ENCODE data around the gene ZBTB20.

The ZBTB20 gene

DNA sequence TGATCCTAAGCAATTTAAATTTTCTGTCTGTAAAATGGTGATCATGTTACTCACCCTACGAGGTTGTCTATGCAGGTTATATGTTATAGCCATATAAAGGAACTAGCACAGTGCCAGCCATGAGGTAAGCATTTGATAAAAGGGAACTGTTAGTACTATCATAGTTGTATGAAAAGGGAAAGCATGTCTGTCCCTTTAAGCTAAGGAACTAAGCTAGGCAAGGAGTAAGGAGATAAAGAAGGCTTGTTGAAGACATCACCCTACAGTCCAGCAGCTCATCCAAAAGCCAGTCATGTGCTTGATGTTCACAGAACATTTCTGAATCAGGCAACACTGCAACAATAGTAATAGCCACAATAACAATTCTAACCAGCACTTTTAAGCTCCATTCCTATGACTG is 243.9 kb downstream of the ZBTB20 start:
- DNase-seq: peak; percentile 89

DNA sequence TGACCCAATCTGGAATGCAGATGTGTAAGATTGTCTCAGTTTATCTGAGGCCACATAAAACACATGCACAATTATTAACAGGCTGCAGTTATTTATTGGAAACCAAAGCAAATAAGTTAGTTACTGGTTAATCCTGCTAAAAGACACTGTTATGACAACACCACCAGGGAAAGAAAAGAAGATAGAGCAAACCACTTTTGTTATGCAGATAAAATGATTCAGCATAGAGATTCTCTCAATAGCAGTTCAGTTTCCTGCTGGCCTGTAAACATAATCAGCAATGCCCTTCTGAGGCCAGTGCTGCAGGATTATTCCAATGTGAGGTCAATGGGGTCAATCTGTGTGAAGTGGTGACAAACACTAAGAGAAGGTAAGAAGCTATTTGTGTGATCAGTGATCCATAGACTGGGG is 244.4 kb downstream of the ZBTB20 start:
- DNase-seq: peak; percentile 67

DNA sequence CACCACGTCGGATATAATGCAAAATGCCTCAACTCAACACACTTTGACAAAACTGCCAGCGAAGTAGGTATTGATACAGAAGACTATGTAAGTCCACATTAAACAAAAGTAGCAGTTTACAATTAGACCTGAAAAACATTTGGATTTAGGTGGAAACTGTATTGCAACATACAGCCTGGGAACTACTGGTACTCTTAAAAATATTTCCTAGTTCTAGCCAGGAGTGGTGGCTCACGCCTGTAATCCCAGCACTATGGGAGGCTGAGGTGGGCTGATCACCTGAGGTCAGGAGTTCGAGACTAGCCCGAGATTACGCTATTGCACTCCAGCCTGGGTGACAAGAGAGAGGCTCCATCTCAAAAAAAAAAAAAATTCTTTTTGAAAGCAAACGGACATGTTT is 246.2 kb downstream of the ZBTB20 start:
- no peak for DNase-seq

DNA sequence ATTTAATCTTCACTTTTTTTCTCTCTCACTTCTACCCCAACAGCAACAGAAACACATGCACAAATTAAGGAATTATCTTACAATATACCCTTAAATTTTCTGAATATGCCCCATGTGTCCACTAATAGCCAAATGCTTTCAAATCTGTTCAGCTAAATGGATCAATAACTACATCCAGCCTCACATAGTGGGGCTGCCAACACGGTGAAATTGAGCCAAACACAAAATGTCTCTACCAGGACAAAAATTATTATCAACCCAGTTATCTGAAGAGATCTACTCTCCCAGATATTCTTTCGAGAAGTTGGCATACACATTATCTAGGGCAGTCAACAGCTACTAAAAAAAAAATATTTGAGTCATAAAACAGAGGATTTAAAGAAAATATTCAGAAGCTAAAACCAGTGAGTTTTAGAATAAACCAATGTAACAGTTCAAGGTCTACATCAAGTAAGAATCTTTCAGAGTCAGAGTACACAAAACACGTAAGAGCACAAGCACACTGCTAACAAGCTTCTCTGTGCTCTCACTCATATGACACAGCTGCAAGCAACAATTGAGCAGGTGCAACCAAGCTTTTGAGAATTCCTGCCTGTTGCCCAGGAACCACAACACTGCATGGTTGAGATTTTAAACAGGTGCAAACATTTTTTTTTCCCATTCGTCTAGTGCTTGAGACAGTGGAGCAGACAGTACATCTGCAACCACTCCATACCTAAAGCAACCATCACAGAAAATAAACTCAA is 247.7 kb downstream of the ZBTB20 start:
- peak; percentile 58 for DNase-seq

DNA sequence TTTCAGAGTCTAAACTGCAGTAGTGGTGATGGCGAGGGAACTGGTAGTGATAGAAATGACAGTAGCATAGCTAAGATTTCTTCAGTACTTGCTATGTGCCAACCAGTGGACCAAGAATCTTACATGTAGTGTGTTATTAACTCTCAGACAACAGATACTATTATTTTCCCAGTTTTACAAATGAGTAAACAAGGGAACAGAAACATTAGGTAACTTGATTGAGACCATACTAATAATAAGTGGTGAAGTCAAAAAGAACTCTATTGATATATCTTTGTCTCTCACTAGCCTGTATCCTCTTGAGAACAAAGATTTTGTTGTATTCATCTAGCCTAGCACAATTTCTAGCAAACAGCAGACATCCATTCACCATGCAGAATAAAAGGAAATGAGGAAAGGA is 250.1 kb downstream of the ZBTB20 start:
- DNase-seq: no peak

DNA sequence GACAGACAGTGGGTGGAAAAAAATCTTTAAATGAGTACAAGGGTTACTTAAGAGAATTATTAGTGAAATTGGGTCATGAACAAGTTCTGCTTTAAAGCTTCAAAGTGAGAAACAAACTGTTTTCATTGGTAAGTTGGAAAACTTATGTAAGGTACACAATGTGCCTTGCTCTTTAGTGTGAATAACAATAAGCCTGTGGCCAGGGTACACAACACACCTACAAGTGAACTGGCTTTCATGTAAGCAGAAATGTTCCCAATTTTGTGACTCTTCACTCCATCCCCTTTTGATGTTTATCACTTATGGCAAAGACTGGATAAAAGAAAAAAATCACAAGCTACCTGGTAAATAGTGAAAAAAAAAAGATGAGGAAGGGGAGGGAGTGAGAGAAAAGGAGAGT is 253.7 kb downstream of the ZBTB20 start:
- DNase-seq: no peak

DNA sequence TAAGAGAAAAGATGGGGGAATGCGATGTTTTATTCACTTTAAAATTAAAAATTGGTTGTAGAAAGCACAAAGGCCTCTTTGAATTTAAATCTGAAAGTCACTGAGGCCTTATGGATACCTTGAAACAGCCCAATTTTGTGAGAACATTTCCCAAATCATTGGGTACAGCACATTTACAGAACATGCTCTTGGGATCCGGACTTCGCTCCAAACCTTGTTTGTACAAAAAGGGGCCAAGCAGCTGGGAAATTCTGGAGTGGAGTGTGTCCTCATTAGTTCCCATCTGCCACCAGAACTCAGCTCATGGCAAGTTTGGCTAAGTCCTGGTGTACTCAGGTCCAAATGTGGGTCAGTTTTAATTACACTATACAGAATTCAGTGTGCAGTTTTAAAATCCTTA is 254.2 kb downstream of the ZBTB20 start:
- DNase-seq: no peak

DNA sequence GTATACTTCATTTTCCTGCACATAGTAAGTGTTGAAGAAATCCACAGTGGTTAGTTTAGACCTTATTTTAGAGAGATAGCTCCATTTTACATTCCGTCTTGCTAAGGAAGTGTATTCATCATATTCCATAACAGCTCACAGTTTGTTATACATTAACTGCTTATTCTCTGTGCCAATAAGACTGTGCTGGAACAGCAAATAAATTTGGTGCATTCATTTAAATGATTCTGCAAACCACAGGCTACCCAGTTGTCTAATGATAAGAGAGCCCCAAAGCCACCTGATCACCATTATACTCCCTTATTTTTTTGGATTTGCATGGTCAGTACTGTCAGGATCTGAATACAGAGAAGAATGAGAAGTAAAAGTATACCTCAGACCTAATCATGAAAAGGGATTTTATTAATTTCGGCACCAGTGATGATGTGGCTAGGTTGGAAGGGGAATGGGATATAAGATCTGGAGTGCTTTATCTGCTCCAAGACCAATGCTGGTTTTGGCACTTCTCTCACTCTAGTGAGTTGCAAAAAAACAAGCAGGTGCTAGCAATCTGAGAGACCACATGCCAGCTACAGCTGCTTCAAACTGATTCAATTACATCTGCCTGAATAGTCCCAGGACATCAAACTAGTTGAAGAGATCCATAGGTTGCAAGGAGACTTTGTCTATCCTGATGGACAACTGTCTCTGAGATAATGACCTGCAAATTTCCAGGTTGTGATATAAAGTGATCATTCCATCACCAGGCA is 254.8 kb downstream of the ZBTB20 start:
- DNase-seq: peak; percentile 69

DNA sequence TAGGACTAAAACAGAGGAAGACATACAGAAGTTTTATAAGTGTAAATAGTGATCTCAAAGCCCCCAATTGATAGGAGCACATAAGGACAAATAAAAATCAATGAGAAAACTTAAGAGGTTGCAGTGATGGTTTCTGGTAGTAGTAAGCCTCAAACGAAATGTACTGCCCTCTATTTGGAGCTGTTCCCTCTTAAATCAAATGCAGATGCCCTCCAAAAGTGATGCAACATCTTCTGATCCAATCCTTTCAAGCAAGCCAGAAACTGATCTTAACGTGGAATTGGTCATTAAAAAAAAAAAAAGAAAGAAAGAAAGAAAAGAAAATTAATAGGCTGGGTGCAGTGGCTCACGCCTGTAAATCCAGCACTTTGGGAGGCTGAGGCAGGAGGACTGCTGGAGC is 259.3 kb downstream of the ZBTB20 start:
- no peak for DNase-seq

DNA sequence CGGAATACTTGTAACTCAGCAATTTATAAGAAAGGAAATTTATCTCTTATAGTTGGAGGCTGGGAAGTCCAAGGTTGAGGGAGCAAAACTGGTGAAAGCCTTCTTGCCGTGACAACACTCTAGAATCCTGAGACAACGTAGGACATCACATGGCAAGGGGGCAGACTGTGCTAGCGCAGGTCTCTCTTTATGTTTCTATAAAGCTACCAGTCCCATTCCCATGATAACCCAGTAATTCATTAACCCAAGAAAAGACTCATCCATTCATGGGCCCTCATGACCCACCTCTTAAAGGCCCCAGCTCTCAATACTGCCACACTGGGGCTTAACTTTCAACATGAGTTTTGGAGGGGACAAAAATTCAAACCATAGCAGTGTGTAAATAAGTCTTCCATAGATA is 260.2 kb downstream of the ZBTB20 start:
- DNase-seq: no peak

DNA sequence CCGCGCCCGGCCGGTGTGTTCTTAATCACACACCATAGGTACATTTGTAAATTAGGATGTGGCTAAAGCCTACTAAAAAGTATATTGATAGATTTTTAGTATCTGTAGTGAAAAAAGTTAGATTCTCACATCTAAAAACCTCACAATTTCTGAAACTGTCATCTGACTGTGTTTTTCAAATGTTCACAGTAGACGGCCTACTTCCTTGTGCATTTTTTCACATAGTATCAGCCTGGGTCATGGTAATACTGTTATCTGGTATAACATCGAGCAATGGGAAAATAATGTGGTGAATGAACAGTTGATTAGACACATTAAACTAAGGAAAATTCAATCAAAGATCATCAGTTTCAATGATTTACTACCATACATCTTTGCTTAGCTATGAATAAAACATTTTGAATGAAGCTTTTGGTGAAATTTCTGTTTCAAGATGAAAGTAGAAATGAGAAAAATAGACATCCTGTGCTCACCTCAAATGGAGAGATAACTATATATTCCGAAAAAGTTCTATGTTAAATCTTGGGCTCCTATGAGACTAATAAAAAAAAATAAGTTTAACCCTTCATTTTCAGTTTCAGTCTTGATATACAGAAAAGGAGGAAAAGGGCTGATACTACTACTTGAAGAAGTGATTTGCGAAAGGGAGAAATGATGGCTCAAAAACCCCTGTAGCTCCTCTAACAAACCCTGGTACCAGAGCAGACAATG is 262.7 kb downstream of the ZBTB20 start:
- DNase-seq: no peak

DNA sequence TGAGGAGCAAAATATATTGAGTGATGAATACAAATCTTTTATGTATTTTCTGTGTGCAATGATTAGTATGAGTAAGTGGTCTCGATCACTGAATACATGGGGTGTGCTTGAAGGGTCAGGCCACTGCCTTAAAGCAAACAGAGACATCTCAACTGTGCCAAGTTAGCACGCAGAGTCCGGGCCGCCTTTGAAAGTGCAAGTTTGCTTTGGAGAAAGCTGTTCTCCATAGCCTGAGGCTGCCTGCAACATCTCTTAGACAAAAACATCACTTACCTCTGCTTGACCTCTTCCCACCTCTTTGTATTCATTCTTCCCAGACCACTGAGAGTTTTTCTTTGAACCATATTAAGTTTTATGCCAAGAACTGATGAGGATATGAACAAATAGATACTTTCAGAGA is 267.0 kb downstream of the ZBTB20 start:
- no peak for DNase-seq

DNA sequence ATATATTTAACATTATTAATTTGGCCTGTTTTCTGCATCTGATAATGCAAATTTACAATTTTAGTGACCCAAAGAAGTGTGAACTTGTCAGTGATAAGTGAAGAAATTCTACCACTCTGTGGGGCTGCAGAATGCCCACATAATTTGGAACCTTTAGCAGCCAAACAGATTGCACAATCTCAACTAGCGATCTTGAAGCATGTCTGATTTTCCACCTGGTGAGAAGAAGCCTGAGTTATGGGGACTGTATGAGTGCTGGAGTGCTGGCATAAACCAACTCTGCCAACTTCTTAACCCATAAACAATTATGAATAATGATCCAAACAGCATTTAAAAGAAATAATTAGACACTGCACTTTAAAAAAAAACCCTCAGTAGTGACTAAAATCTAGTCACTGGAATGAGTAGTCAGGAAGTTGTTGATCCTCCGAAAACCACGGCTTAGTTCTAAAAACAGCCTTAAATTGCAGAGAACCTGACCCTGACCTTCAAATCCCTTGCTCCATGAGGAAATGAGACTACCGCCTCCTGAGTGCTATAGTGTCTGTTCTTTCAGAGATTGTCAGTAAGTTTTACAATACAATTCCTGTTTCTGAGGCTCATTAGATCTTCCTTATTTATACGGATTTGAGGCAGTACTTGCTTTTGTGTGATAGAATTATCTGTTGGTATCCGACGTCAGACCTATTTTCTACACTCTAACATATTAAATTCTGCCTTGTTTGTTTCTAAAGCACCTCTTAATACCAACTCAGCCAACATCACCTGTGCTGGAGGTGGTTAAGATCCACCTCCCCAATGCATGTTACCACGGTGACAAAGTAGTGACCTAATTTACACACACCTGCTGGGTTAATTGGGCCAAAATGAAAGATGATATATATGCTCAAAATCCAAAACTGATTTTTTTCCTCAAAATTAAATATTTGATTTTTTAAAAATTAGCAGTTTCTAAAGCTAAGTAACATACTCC is 267.7 kb downstream of the ZBTB20 start:
- DNase-seq: no peak

DNA sequence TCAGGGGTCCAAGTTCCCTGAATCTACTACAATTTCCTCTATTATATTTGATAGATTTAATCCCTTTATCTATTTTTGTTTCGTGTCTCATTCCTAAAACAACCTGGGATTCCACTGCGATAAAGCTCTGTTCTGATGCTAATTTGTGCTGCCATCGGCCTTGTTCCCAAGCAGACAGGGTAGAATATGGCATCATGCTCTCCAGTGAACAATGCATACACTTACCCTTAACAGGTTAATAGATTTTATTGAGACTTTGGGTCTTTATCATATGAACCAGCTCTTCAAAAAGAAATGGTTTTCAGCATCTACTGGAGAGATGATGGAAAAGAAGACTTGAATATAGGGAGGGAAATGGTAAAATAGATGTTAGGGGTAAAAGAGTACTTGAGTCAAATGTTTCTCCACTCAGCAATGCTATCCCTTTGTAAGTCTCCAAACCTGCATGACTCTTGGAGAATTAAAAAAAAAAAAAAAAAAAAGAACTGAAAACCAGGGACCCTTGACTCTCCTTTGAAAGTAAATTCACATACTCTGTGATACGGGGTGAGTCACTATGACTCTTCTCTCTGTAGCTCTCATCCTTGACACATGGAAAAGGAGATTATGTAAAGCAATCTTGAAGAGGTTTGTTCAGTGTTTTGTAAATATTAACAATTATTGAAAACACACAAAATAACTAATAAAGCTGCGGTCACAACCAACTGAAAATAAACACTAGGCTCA is 268.8 kb downstream of the ZBTB20 start:
- DNase-seq: no peak

DNA sequence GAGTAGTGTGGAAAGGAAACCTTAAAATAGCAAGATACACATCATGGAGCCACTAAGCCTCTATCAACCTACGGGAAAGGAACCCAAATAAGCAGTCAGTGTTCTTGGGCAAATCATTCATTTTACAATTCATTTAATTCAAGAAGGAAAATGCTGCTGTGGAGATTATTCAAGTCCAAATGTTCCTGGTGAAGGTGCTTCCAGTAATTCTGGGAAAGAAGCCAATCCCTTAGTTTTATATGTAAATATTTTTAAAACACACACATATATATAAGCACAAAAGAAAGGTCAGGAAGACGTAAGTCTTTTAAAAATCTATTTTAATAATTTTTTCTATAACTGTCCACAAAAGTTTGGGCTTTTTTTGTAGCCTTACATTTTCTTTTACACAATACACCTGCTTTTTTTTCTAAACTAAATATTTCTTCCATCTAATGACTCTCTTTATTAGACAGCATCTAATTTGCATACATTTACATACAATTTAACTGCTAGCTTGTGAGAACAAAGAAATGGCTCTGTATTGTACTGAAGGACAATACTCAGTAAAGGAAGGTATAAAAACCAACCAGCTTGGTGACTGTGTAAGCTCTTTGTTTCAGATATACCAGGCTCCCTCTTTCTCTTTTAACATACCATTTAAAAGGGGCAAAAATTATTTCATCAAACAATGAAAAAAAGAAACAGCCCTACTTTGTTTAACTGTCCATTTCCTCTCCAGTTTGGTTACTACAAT is 269.5 kb downstream of the ZBTB20 start:
- no peak for DNase-seq

DNA sequence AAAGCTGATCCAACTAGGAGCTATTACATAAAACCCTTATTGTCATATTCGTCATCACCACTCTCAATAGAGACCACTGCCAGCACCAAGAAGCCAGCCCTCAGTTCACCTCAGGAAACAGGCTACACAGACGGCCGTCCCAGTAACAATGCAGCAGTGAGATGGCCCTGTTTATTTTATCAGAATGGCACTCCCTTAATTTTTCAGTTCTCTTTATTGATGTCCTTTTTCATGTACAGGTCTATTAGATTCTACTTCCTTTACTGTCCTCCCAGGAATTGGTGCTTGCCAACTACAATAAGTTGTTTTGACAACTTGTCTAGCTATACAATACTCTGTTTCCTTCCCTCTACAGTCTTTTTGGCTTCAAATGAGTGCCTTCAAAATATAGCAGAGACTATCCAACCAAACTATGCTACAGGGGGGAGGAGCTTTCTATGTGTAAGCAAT is 272.5 kb downstream of the ZBTB20 start:
- no peak for DNase-seq

DNA sequence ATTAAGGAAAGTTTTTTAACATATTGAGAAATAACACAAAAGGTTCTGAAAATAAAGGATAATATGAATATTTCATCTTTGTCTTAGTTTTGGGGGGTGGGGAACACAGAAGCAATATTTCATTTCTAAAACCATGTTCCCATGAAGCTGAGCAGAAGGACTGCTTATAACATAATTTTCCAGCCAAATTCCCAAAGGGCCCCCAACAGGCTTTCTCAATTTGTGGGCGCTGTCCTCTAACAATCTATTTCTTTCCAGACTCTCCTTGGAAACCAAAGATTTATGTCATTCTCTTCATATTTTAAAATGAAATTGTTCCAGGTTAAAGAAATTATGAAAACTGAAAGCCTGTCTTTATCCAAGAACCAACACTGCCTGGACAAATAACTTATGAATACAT is 273.5 kb downstream of the ZBTB20 start:
- no peak for DNase-seq

DNA sequence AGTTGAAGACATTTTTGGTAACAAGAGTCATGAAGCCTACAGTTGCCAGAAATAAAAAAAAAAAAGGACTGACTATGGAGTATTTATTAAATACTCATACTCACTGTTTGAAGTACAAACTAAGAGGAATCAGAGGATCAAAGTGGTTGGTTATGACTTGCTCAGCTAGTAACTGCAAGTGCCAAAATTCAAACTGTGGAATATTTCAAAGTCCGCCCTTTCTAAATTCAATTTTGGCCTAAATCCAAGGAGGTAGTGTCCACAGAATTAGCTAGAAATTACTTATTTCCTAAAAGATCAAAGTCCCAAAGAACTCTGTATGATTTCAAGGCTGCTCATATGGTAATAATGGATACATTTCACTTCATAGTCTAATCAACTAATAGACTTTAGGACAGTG is 274.5 kb downstream of the ZBTB20 start:
- no peak for DNase-seq

DNA sequence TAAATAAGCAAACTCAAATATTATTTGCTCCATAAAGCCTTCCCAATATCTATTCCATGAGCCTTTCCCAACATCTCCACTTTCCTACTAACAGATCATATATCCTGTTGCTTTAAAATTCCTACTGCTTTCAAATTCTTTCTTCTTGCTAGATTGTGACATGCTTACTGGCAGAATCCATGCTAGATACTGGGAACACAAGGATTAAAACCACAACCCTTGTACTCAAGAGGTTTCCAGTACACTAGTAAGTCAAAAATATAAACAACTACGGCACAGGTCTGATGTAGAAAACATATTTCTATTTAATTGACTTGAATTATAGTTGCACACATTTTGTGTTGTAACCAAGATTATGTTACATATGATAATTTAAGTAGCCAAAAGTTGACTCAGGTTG is 275.0 kb downstream of the ZBTB20 start:
- DNase-seq: no peak

DNA sequence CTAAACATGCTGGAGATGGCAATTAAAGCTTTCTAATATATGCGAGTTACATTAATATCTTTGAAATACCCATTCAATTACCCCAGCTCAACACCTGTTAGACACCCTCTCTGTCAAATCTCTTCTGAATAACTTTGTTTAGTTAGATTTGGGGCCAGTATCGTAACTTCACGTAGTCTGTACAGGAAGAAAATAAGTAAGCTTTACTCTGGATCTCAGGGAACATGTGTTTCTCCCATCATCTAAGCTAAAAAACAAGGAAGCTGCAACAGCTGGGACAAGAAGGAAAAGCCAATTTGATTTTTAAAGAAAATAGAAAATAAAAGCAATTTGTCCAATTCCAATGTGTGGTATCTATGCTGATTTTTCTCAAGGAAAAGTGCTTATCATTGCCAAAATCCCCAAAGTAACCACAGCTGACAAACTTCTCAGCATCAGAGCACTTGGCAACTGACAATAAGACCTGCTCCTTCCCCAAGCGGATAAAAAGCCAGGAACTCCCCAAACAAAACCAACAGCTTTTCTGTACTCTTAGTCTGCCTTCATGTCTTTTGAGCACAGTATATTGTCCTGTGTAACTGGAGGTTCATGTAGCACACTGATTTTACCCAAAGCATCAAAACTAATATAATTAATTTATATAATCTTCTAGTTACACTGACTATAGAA is 279.1 kb downstream of the ZBTB20 start:
- DNase-seq: no peak

DNA sequence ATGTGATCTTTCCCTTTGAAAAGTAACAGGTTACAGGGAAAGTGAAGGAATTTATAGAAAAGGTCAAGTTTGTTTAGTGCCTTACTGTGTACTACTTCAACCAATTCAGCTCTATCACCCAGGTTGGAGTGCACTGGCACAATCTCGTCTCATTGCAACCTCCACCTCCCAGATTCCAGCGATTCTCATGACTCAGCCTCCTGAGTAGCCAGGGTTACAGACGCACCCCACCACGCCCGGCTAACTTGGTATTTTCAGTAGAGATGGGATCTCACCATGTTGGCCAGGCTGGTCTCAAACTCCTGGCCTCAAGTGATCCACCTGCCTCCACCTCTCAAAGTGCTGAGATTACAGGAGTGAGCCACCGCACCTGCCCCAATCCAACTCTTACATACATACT is 279.7 kb downstream of the ZBTB20 start:
- DNase-seq: no peak
